SK-N-SH treated with all-trans-retinoic acid at 6 μM for 48 hours (cell line): ENCODE measurements around the gene ATP11A.

Experiments
- ATAC-seq: fragments of 200-7000 bp; cut with Tn5 transposase; 3 replicates; pipeline ENCODE4 v1.9.1; 2020; ENCODE audit warnings: mild to moderate bottlenecking, moderate library complexity
- ARNTL ChIP-seq: fragments of 450-650 bp; formaldehyde crosslinking; IDR thresholded peaks from 2 replicates; pipeline ENCODE4 v1.5.0; 2020; ENCODE audit warnings: low read depth, mild to moderate bottlenecking, moderate library complexity, borderline replicate concordance
- BACH2 ChIP-seq: fragments of 250-450 bp; sonication (Bioruptor Pico); IDR thresholded peaks from 2 replicates; pipeline ENCODE4 v1.9.0; 2021; ENCODE audit warnings: mild to moderate bottlenecking, borderline replicate concordance
- CSDC2 ChIP-seq: fragments of 250-450 bp; sonication (Bioruptor Pico); IDR thresholded peaks from 2 replicates; pipeline ENCODE4 v1.5.0; 2020; ENCODE audit warnings: mild to moderate bottlenecking, moderate library complexity
- ESRRG ChIP-seq: fragments of 250-450 bp; sonication (Bioruptor Pico); IDR thresholded peaks from 2 replicates; pipeline ENCODE4 v1.6.1; 2021; ENCODE audit warnings: mild to moderate bottlenecking
- GLIS3 ChIP-seq: fragments of 250-450 bp; sonication (Bioruptor Pico); IDR thresholded peaks from 2 replicates; pipeline ENCODE4 v1.5.0; 2020; ENCODE audit warnings: mild to moderate bottlenecking, moderate library complexity
- ISL1 ChIP-seq: fragments of 250-450 bp; sonication (Bioruptor Pico); IDR thresholded peaks from 2 replicates; pipeline ENCODE4 v2.1.2; 2022; ENCODE audit warnings: mild to moderate bottlenecking, moderate library complexity
- OSR1 ChIP-seq: fragments of 250-450 bp; sonication (Bioruptor Pico); IDR thresholded peaks from 2 replicates; pipeline ENCODE4 v1.8.0; 2022; ENCODE audit warnings: moderate library complexity, mild to moderate bottlenecking, inconsistent platforms
- PPARA ChIP-seq: fragments of 250-450 bp; sonication (Bioruptor Pico); IDR thresholded peaks from 2 replicates; pipeline ENCODE4 v1.5.0; 2020; ENCODE audit warnings: mild to moderate bottlenecking, borderline replicate concordance
- RARB ChIP-seq: fragments of 250-450 bp; sonication (Bioruptor Pico); IDR thresholded peaks from 2 replicates; pipeline ENCODE4 v1.8.0; 2021; ENCODE audit warnings: mild to moderate bottlenecking, moderate library complexity
- TCF4 ChIP-seq: fragments of 250-450 bp; sonication (Bioruptor Pico); IDR thresholded peaks from 2 replicates; pipeline ENCODE4 v1.8.0; 2021; ENCODE audit warnings: mild to moderate bottlenecking, moderate library complexity, borderline replicate concordance
- TOX ChIP-seq: fragments of 250-450 bp; sonication (Bioruptor Pico); IDR thresholded peaks from 2 replicates; pipeline ENCODE4 v1.8.0; 2021; ENCODE audit warnings: mild to moderate bottlenecking, moderate library complexity, borderline replicate concordance
- ZC3H10 ChIP-seq: fragments of 250-450 bp; sonication (Bioruptor Pico); IDR thresholded peaks from 2 replicates; pipeline ENCODE4 v1.5.1; 2021; ENCODE audit warnings: mild to moderate bottlenecking, moderate library complexity
- ZFP3 ChIP-seq: fragments of 250-450 bp; sonication (Bioruptor Pico); IDR thresholded peaks from 2 replicates; pipeline ENCODE4 v1.5.0; 2020; ENCODE audit warnings: mild to moderate bottlenecking, moderate library complexity
- ZFP30 ChIP-seq: fragments of 450-650 bp; formaldehyde crosslinking; IDR thresholded peaks from 2 replicates; pipeline ENCODE4 v1.5.0; 2022; ENCODE audit warnings: mild to moderate bottlenecking, moderate library complexity
- ZNF565 ChIP-seq: fragments of 450-650 bp; formaldehyde crosslinking; conservative IDR thresholded peaks from 2 replicates; pipeline ENCODE4 v1.5.0; 2020; ENCODE audit warnings: low read depth, mild to moderate bottlenecking, moderate library complexity
- ZNF70 ChIP-seq: fragments of 450-650 bp; formaldehyde crosslinking; IDR thresholded peaks from 2 replicates; pipeline ENCODE4 v1.5.0; 2020; ENCODE audit warnings: mild to moderate bottlenecking, moderate library complexity
- ZNF8 ChIP-seq: fragments of 450-650 bp; formaldehyde crosslinking; IDR thresholded peaks from 2 replicates; pipeline ENCODE4 v1.5.0; 2020; ENCODE audit warnings: mild to moderate bottlenecking, moderate library complexity
- TF ChIP-seq, protein P1 (sequence below): fragments of 250-450 bp; sonication (Bioruptor Pico); IDR thresholded peaks from 2 replicates; pipeline ENCODE4 v1.5.1; 2020; ENCODE audit warnings: low read depth, mild to moderate bottlenecking, moderate library complexity
- TF ChIP-seq, protein P2 (sequence below): fragments of 250-450 bp; sonication (Bioruptor Pico); IDR thresholded peaks from 2 replicates; pipeline ENCODE4 v1.5.0; 2020; ENCODE audit warnings: mild to moderate bottlenecking, moderate library complexity
- TF ChIP-seq, protein P3 (sequence below): fragments of 250-450 bp; sonication (Bioruptor Pico); IDR thresholded peaks from 2 replicates; pipeline ENCODE4 v1.5.1; 2021; ENCODE audit warnings: mild to moderate bottlenecking, moderate library complexity
- TF ChIP-seq, protein P4 (sequence below): fragments of 250-450 bp; sonication (Bioruptor Pico); IDR thresholded peaks from 2 replicates; pipeline ENCODE4 v1.8.0; 2020; ENCODE audit warnings: mild to moderate bottlenecking, moderate library complexity, borderline replicate concordance
- TF ChIP-seq, protein P5 (sequence below): fragments of 250-450 bp; sonication (Bioruptor Pico); IDR thresholded peaks from 2 replicates; pipeline ENCODE4 v1.8.0; 2021; ENCODE audit warnings: low read depth, mild to moderate bottlenecking, moderate library complexity, borderline replicate concordance

ATP11A gene

DNA sequence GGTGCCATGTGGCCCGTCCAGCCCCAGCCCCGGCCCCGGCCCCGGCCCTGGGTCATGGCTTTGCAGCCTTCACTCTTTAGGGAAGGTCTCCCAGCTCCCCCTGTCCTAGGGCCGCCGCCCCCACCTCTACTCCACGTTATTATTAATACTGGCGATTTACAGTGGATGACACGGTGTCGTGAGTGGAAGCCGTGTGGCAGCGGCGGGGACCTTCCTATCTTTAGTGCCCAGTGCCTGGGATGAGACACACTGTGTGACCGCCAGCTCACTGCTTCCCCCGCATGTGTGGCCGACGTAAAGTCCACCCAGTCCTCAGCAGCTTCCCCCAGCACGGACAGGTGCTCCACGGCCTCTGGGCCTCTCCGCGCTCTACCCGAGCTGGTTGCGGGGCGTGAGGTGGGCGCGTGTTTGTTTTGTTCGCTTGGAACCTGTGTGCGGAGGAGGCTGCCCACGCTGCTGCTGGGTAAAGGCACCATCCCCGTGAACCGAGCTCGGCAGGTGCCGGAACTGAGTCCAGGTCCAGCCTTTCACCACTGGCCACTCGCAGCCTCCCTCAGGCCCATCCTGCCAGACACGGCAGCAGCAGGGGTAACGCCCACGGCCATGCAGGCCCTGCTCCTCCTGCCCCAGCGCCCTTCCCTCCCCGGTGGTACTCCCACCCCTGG is 208.2 kb downstream of the ATP11A start:
- ATAC-seq: no peak
- TF ChIP-seq ZFP3 (CRISPR knock-in tag) (no peak), ZNF70 (CRISPR knock-in tag) (no peak), ZNF565 (CRISPR knock-in tag) (no peak), ZC3H10 (no peak), TCF4 (CRISPR knock-in tag) (no peak), ISL1 (no peak), ZFP30 (CRISPR knock-in tag) (no peak), OSR1 (CRISPR knock-in tag) (no peak), PPARA (CRISPR knock-in tag) (no peak), RARB (no peak)
- TF ChIP-seq, protein P1, sequence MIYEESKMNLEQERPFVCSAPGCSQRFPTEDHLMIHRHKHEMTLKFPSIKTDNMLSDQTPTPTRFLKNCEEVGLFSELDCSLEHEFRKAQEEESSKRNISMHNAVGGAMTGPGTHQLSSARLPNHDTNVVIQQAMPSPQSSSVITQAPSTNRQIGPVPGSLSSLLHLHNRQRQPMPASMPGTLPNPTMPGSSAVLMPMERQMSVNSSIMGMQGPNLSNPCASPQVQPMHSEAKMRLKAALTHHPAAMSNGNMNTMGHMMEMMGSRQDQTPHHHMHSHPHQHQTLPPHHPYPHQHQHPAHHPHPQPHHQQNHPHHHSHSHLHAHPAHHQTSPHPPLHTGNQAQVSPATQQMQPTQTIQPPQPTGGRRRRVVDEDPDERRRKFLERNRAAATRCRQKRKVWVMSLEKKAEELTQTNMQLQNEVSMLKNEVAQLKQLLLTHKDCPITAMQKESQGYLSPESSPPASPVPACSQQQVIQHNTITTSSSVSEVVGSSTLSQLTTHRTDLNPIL (CRISPR knock-in tag): no peak

DNA sequence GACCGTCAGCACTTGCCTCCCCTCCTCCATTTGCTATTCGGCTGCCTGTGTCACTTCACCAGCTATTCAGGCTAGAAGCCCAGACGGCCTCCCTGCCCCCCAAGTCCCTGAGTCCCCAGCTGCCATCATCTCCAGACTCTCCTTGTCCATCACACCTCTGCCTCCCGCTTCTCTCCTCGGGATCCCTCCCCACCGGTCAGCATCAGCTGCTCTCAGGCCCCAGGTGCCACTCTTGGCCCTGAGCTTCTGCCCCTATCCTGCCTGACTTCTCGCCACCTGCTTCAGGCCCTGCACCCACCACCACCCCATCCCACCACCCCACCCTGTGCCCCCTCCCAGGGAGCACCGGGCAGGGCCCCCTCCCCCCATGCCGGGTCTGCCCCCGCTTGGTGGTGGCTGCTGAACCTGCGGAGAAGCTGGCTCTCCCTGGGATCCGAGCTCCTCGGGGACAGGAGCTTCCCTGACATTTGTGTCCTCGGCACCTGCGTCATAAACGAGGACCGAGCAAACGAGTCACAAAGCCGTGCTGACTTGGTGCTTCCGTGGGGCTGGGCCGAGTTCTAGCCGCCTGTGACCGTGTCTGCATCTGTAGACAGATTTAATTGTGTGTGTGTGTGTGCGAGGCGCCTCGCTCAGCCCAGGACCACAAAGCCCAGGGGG is 208.9 kb downstream of the ATP11A start:
- TF ChIP-seq BACH2 (CRISPR knock-in tag) (no peak), ZFP30 (CRISPR knock-in tag) (no peak), ISL1 (no peak), ARNTL (CRISPR knock-in tag) (no peak)
- ATAC-seq: no peak

DNA sequence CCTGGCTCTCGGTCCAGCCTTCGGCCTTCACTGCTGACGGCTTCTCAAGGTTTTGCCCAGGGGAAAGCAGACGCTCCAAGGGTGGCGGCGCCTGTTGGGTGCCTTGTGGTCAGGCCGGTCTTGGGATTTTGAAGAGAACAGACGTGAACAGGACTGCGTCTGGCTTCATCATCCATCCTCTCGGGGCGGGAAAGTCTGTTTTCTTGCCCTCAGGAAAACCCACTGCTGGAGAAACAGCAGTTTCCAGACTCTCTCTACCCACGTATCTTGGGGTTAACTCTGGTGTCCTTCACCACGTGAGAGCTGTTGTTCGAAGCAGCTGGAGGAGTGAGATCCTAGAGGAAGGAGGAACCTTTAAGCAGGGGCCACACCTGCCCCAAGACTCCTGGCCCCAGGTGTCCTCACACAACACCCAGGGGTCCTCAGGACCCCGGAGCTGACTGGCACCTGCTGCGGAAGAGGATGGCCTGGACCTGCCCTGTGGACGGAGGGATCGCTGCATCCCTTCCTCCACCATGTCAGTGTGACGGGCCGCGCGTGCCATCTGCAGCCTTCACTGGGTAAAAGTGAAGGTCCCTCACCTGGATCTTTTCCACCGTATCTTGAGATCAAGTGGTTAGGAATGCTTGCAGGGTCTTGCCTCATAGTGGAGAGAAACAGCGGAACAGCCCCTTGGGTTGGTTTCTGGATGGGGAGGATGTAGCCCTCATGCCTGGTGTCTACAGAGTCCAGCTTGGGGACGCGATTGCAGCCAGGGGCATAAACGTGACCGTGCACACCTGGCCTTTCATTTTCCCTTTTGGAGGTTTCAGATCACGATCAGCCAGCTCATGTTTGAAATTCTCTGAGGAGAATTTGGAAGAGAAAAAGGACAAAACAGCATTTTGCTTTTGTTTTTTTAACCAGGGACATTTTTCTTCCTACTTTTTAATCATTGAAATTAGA is 209.7 kb downstream of the ATP11A start:
- ATAC-seq: no peak
- TF ChIP-seq TCF4 (CRISPR knock-in tag) (no peak), TOX (CRISPR knock-in tag) (no peak), ZFP30 (CRISPR knock-in tag) (no peak), OSR1 (CRISPR knock-in tag) (no peak), BACH2 (CRISPR knock-in tag) (no peak), ZNF565 (CRISPR knock-in tag) (no peak), GLIS3 (CRISPR knock-in tag) (no peak), ZFP3 (CRISPR knock-in tag) (no peak), ZNF8 (CRISPR knock-in tag) (no peak), ARNTL (CRISPR knock-in tag) (no peak), ESRRG (CRISPR knock-in tag) (no peak), ZC3H10 (no peak), CSDC2 (no peak)
- TF ChIP-seq, protein P2, sequence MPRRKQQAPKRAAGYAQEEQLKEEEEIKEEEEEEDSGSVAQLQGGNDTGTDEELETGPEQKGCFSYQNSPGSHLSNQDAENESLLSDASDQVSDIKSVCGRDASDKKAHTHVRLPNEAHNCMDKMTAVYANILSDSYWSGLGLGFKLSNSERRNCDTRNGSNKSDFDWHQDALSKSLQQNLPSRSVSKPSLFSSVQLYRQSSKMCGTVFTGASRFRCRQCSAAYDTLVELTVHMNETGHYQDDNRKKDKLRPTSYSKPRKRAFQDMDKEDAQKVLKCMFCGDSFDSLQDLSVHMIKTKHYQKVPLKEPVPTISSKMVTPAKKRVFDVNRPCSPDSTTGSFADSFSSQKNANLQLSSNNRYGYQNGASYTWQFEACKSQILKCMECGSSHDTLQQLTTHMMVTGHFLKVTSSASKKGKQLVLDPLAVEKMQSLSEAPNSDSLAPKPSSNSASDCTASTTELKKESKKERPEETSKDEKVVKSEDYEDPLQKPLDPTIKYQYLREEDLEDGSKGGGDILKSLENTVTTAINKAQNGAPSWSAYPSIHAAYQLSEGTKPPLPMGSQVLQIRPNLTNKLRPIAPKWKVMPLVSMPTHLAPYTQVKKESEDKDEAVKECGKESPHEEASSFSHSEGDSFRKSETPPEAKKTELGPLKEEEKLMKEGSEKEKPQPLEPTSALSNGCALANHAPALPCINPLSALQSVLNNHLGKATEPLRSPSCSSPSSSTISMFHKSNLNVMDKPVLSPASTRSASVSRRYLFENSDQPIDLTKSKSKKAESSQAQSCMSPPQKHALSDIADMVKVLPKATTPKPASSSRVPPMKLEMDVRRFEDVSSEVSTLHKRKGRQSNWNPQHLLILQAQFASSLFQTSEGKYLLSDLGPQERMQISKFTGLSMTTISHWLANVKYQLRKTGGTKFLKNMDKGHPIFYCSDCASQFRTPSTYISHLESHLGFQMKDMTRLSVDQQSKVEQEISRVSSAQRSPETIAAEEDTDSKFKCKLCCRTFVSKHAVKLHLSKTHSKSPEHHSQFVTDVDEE (CRISPR knock-in tag): no peak
- TF ChIP-seq, protein P3, sequence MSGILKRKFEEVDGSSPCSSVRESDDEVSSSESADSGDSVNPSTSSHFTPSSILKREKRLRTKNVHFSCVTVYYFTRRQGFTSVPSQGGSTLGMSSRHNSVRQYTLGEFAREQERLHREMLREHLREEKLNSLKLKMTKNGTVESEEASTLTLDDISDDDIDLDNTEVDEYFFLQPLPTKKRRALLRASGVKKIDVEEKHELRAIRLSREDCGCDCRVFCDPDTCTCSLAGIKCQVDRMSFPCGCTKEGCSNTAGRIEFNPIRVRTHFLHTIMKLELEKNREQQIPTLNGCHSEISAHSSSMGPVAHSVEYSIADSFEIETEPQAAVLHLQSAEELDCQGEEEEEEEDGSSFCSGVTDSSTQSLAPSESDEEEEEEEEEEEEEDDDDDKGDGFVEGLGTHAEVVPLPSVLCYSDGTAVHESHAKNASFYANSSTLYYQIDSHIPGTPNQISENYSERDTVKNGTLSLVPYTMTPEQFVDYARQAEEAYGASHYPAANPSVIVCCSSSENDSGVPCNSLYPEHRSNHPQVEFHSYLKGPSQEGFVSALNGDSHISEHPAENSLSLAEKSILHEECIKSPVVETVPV (CRISPR knock-in tag): no peak
- TF ChIP-seq, protein P4, sequence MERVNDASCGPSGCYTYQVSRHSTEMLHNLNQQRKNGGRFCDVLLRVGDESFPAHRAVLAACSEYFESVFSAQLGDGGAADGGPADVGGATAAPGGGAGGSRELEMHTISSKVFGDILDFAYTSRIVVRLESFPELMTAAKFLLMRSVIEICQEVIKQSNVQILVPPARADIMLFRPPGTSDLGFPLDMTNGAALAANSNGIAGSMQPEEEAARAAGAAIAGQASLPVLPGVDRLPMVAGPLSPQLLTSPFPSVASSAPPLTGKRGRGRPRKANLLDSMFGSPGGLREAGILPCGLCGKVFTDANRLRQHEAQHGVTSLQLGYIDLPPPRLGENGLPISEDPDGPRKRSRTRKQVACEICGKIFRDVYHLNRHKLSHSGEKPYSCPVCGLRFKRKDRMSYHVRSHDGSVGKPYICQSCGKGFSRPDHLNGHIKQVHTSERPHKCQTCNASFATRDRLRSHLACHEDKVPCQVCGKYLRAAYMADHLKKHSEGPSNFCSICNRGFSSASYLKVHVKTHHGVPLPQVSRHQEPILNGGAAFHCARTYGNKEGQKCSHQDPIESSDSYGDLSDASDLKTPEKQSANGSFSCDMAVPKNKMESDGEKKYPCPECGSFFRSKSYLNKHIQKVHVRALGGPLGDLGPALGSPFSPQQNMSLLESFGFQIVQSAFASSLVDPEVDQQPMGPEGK (CRISPR knock-in tag): no peak
- TF ChIP-seq, protein P5, sequence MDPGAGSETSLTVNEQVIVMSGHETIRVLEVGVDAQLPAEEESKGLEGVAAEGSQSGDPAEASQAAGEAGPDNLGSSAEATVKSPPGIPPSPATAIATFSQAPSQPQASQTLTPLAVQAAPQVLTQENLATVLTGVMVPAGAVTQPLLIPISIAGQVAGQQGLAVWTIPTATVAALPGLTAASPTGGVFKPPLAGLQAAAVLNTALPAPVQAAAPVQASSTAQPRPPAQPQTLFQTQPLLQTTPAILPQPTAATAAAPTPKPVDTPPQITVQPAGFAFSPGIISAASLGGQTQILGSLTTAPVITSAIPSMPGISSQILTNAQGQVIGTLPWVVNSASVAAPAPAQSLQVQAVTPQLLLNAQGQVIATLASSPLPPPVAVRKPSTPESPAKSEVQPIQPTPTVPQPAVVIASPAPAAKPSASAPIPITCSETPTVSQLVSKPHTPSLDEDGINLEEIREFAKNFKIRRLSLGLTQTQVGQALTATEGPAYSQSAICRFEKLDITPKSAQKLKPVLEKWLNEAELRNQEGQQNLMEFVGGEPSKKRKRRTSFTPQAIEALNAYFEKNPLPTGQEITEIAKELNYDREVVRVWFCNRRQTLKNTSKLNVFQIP (CRISPR knock-in tag): no peak
